ENCODE results near the gene CIAO3. TPM values are rescaled to one million over a fixed set of nuclear protein-coding genes. Genes with fewer than 3 reads are reported as not detected.

Gene CIAO3
- total RNA-seq, 1 experiment from 2014 or later: 44.5 TPM

GRCh38 chr16:727291-727977 is 13.4 kb downstream of the CIAO3 start:
- peaks cover 11% of the 10 kb centered on the region for H3K36me3 Mint-ChIP-seq (ENCODE audit: insufficient read depth, unreplicated experiment)
- ChIA-PET POLR2A (interaction anchor here (1.0 to 1.5 kb wide), 2 partner anchors 11 to 14 kb away, joined by 3 to 4 read pairs; partner anchors contain the start of gene CIAO3), CTCF (interaction anchor here (0.6 to 1.5 kb wide), 5 partner anchors 8 to 21 kb away, joined by 4 to 10 read pairs (median 5); partner anchors contain the start of gene METRN)
- BruUV-seq (replicated peaks): no TSS peak
- Histone ChIP-seq H3K4me3 (ENCODE audit: low read depth, low read length) (peak overlapping the region; percentile 65), H3K36me3 (ENCODE audit: control insufficient read depth, insufficient read depth, low read length) (no peaks in the 10 kb centered on the region), H3K9me3 (no peaks in the 10 kb centered on the region), H3K4me1 (peaks cover 3% of the 10 kb centered on the region; the same call in 1 of the 2 replicates), H3K27me3 (replicated peaks; ENCODE audit: control insufficient read depth, insufficient read depth, low read length) (no peaks in the 10 kb centered on the region)
- no peak overlapping the region for H3K27ac Mint-ChIP-seq (ENCODE audit: unreplicated experiment)
- no peaks in the 10 kb centered on the region for H3K9me3 Mint-ChIP-seq (ENCODE audit: unreplicated experiment)
- no peak for DNase-seq
- H3K4me3 Mint-ChIP-seq (ENCODE audit: unreplicated experiment): peak overlapping the region; percentile 64
- intact Hi-C loops (cut with micrococcal nuclease; ENCODE audit: unreplicated experiment): no loop called here
- no peak for TF ChIP-seq CTCF (IDR thresholded peaks at IDR 0.05; ENCODE audit: insufficient read depth in 1 of 2, low read depth in 1 of 2, low read length in 1 of 2, severe bottlenecking in 1 of 2, unreplicated experiment in 1 of 2)
- no peaks in the 10 kb centered on the region for H3K4me1 Mint-ChIP-seq (ENCODE audit: low read depth, unreplicated experiment)
- no peaks in the 10 kb centered on the region for H3K27me3 Mint-ChIP-seq (ENCODE audit: insufficient read depth, unreplicated experiment)

DNA sequence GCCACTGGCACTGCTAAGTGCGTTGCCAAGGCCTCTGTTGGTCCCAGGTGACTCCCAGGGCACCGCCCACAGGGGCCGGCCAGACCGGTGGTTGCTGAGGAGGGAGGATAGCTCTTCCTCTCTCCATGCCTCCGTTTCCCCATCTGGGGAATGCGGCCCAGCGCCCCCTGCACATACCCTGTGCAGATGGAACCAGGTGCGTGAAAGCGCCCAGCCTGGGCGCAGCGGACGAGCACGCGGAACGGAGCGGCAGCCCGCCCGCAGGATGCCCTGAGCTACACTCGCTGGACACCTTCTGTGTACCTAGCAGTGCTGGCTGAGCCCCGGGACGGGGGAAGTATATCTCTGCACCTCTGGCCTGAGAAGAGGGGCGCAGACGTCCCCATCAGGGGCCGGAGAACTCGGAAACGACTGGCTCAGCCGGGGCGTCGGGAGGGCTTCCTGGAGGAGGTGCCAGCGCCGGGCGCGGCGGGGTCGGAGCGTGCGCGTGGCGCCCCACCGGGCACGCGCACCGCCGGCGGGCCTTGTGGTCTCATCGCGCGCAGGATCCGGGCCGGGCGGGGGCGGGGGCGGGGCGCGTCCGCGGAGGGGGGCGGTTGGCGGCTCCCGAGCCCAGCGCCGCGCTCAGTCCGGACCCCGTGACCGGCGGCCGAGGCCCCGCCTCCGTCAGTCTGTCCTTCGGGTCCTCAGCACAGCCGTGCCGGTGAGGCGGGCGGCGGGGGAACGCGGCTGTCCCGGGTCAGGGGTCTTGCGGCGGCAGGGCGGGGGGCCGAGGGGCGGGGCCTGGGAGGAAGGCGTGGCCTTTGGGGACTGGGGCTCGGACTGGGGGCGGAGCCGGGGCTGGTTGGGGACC is 14.1 kb downstream of the CIAO3 start, which contains the start of the genes CCDC78 and HAGHL:
Gene CCDC78, minus strand, starts transcription at position 6 of the 853 bp plus-strand sequence. CDS start 76 bp downstream, outside the sequence.
Gene HAGHL, plus strand, starts transcription at position 669 of the 853 bp plus-strand sequence. CDS start 404 bp downstream, outside the sequence.
- Histone ChIP-seq H3K27me3 (replicated peaks; ENCODE audit: control insufficient read depth, insufficient read depth, low read length) (no peaks in the 10 kb centered on the region), H3K9me3 (no peaks in the 10 kb centered on the region), H3K4me1 (peaks cover 8% of the 10 kb centered on the region), H3K36me3 (ENCODE audit: control insufficient read depth, insufficient read depth, low read length) (no peaks in the 10 kb centered on the region), H3K4me3 (ENCODE audit: low read depth, low read length) (peak within 1 kb of the TSS; percentile 65)
- H3K4me1 Mint-ChIP-seq (ENCODE audit: low read depth, unreplicated experiment): no peaks in the 10 kb centered on the region
- DNase-seq: peak; percentile 63 to 74
- H3K27ac Mint-ChIP-seq (ENCODE audit: unreplicated experiment): no peak within 1 kb of the TSS
- BruUV-seq (replicated peaks): no TSS peak
- intact Hi-C loops (cut with micrococcal nuclease; ENCODE audit: unreplicated experiment): no loop called here
- POLR2A ChIA-PET: no interaction called here
- no peaks in the 10 kb centered on the region for H3K9me3 Mint-ChIP-seq (ENCODE audit: unreplicated experiment)
- CTCF ChIA-PET: interaction anchor here (1.5 kb wide), 1 partner anchor 20 kb away, joined by 4 read pairs; no protein-coding TSS in a partner anchor
- H3K36me3 Mint-ChIP-seq (ENCODE audit: insufficient read depth, unreplicated experiment): peaks cover 11% of the 10 kb centered on the region
- TF ChIP-seq CTCF (IDR thresholded peaks at IDR 0.05; ENCODE audit: insufficient read depth in 1 of 2, low read depth in 1 of 2, low read length in 1 of 2, severe bottlenecking in 1 of 2, unreplicated experiment in 1 of 2): no peak
- H3K4me3 Mint-ChIP-seq (ENCODE audit: unreplicated experiment): peak within 1 kb of the TSS; percentile 64
- H3K27me3 Mint-ChIP-seq (ENCODE audit: insufficient read depth, unreplicated experiment): no peaks in the 10 kb centered on the region

- H3K4me3 Mint-ChIP-seq (ENCODE audit: unreplicated experiment): peak overlapping the region; percentile 64
- Histone ChIP-seq H3K36me3 (ENCODE audit: control insufficient read depth, insufficient read depth, low read length) (no peaks in the 10 kb centered on the region), H3K4me1 (peaks cover 11% of the 10 kb centered on the region), H3K27me3 (replicated peaks; ENCODE audit: control insufficient read depth, insufficient read depth, low read length) (no peaks in the 10 kb centered on the region), H3K9me3 (no peaks in the 10 kb centered on the region), H3K4me3 (ENCODE audit: low read depth, low read length) (no peak overlapping the region)
- no TSS peak for BruUV-seq (replicated peaks)
- intact Hi-C loops (cut with micrococcal nuclease; ENCODE audit: unreplicated experiment): no loop called here
- DNase-seq: no peak
- H3K27ac Mint-ChIP-seq (ENCODE audit: unreplicated experiment): no peak overlapping the region
- ChIA-PET POLR2A (no interaction called here), CTCF (interaction anchor here (1.5 kb wide), 1 partner anchor 19 kb away, joined by 4 read pairs; no protein-coding TSS in a partner anchor)
- H3K9me3 Mint-ChIP-seq (ENCODE audit: unreplicated experiment): no peaks in the 10 kb centered on the region
- no peak for TF ChIP-seq CTCF (IDR thresholded peaks at IDR 0.05; ENCODE audit: insufficient read depth in 1 of 2, low read depth in 1 of 2, low read length in 1 of 2, severe bottlenecking in 1 of 2, unreplicated experiment in 1 of 2)
- no peaks in the 10 kb centered on the region for H3K27me3 Mint-ChIP-seq (ENCODE audit: insufficient read depth, unreplicated experiment)
- peaks cover 11% of the 10 kb centered on the region for H3K36me3 Mint-ChIP-seq (ENCODE audit: insufficient read depth, unreplicated experiment)
- H3K4me1 Mint-ChIP-seq (ENCODE audit: low read depth, unreplicated experiment): no peaks in the 10 kb centered on the region
Observed at GRCh38 chr16:726188-726437, 14.7 kb downstream of the CIAO3 start.
